OCI-M1 (cell line): ENCODE results near the gene PANX2.
"Not testable (repeated sequence)": the region's sequence is repeated elsewhere in the genome, so short reads cannot be mapped to it uniquely, and the experiment has no call there.

Experiments used
- DNase-seq: peaks from one replicate; lab custom pipeline; 2025; lab: John Stamatoyannopoulos, UW

The PANX2 gene

GRCh38 chr22:50147258-50148165, 23.0 kb upstream of the PANX2 start:
- DNase-seq, result not testable (repeated sequence)

- DNase-seq, result no peak
Measured at GRCh38 chr22:50148166-50148500, 22.4 kb upstream of the PANX2 start.

GRCh38 chr22:50148991-50149721, 21.4 kb upstream of the PANX2 start:
- peak; percentile 84 for DNase-seq

GRCh38 chr22:50150161-50151129, 20.1 kb upstream of the PANX2 start:
- DNase-seq, result no peak

- no peak for DNase-seq
Measured at GRCh38 chr22:50151571-50152537, 18.7 kb upstream of the PANX2 start.

- DNase-seq, result no peak
Measured at GRCh38 chr22:50153056-50153755, 17.3 kb upstream of the PANX2 start.

- DNase-seq, result no peak
Measured at GRCh38 chr22:50153756-50154140, 16.8 kb upstream of the PANX2 start.

- no peak for DNase-seq
Measured at GRCh38 chr22:50157709-50158375, 12.7 kb upstream of the PANX2 start.

GRCh38 chr22:50160947-50161346, 9.6 kb upstream of the PANX2 start:
- DNase-seq, result no peak

- no peak for DNase-seq
Measured at GRCh38 chr22:50161508-50162390, 8.8 kb upstream of the PANX2 start.

GRCh38 chr22:50162391-50162956, 8.1 kb upstream of the PANX2 start:
- DNase-seq, result no peak

- DNase-seq, result no peak
Measured at GRCh38 chr22:50165436-50166123, 5.0 kb upstream of the PANX2 start.

- DNase-seq, result no peak
Measured at GRCh38 chr22:50167689-50168489, 2.6 kb upstream of the PANX2 start.

- DNase-seq, result not testable (repeated sequence)
Measured at GRCh38 chr22:50168490-50169180, 1.9 kb upstream of the PANX2 start.

- DNase-seq, result peak; percentile 13
Measured at GRCh38 chr22:50169181-50169759, 1.3 kb upstream of the PANX2 start.

- DNase-seq, result peak; percentile 78
Measured at GRCh38 chr22:50169774-50170341, 673 bp upstream of the PANX2 start.
